ENCODE measurements around the gene FHIT.
"Not testable (repeated sequence)": the region's sequence is repeated elsewhere in the genome, so short reads cannot be mapped to it uniquely, and the experiment has no call there.

FHIT gene

DNA sequence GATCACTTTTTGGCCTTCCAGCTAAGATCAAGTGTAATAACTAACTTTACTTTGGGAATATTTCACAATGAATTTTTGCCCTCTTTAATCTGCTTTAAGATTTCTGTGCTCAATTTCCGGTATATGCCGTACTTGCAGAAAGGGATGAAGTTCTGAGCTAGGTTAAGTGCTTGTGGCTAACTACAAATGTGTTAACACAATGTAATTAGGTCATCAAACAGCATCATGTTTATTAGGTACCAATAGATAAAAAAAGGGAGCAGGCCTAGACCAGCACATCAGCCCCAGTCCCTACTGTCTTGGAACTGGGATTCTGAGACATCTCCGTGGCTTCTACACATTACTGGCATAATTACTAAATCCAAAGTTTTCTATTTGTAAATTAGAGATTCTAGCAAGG lies 1268.7 kb downstream of the FHIT start:
- no peak for DNase-seq (ENCODE audit: low read depth in 2 of 3, low spot score in 1 of 3)

DNA sequence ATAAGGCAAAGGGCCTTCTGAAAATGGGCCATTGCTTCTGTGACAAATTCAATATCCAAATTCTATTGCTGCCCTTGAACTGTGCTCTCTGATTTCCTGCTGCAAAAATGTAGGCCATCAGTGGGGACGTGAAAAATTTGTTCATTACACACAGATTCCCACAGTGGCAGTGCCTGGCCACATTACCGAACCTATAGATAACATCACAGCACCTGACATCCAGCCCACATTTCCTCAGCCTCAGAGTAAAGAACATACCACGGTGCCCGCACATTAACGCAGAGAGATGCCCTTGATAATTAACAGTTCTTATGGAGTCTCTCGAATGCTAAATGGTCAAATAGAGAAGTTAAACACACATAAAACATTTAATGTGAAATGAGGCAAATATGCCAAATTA lies 1269.9 kb downstream of the FHIT start:
- no peak for DNase-seq (ENCODE audit: low read depth in 2 of 3, low spot score in 1 of 3)

DNA sequence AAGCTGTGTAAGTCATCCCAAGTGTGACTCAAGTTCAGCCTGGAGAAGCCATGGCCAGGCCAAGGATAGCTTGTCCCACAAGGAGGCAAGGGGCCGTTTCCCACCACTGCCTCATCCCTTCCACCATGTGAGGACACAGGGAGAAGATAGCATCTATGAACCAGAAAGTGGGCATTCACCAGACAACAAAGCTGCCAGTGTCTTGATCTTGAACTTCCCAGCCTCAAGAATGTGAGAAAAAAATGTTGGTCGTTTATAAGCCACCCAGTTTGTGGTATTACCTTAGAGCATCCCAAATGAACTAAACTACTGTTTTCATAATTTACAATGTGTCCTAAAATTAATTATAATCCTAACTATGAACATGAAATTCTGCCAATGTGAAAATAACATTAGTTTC lies 1270.7 kb downstream of the FHIT start:
- no peak for DNase-seq (ENCODE audit: low read depth in 2 of 3, low spot score in 1 of 3)

DNA sequence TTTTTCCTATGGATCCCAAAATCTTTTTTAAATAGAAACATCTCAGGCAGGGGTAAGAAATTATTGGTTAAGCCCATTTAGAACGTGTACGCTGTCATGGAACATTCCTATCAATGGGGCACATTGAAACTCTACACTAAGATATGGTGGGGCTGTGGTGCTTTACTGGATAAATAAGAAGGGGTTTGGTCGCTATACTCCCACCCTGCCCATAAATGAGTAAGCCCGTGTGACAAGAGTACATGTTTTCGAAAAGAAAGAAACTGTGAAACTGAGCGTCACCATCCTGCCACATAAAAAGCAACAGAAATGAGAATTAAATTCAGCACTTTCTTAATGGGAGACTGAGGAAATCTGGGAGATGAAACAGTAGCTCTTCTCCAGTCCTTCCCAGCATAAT lies 1271.7 kb downstream of the FHIT start:
- peak in 2 of 3 donors; percentile 16 to 25 for DNase-seq (ENCODE audit: low read depth in 2 of 3, low spot score in 1 of 3)

DNA sequence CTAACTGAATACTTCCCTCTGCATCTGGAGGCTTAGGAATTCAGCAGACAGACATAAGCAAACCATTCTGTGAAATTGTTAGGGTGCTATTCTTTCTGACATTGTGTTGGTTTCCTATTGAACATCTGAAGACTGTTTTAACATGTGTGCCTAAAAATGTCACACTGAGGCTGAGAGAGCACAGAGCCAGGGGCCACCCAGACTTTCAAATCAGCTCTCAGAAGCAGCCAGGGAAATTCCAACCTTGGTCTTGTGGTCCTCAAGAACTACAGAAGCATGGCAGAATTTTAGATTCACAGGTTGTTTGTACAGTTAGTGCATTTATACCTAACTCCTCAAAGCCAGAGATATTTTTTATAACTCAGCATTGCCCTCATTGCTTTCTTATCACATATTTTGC lies 1272.3 kb downstream of the FHIT start:
- peak in 2 of 3 donors; percentile 17 to 18 for DNase-seq (ENCODE audit: low read depth in 2 of 3, low spot score in 1 of 3)

DNA sequence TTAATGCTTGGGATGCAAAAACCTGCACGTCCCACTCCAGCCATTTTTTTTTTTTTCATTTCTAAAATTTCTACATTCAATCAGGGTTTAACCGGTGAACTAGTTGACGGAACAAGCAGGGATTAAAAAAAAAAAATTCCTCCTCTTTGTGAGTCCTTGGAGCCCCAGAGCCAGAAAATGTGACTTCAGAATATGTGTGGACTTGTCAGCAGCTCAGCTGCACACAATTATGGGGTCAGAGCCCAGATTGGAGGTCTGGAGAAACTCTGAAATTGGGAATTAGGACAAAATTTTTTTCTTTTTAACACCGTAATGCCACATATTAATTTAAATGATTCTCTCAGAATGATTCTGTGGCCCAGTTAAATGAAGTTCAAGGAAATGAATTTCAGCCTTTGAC lies 1280.5 kb downstream of the FHIT start:
- no peak for DNase-seq (ENCODE audit: low read depth in 2 of 3, low spot score in 1 of 3)

DNA sequence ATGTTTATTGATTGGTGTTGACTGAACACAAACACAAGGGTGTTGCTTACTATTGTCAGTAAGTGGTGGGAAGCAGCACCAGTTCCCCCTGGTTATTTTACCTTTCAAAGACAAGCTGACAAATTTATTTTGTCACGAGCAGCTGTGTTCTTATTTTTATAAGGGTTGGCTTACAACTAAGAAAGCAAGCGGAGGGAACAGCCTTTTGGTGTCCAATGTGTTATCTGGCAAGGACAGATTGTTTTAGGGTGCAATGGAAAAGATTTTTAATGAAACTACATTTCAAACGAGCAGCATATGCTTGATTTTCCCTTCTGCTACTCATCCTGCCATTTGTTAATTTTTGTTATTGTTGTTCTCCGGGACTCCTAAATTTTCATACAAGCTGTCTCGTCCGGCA lies 1280.9 kb downstream of the FHIT start:
- DNase-seq (ENCODE audit: low read depth in 2 of 3, low spot score in 1 of 3) = no peak

DNA sequence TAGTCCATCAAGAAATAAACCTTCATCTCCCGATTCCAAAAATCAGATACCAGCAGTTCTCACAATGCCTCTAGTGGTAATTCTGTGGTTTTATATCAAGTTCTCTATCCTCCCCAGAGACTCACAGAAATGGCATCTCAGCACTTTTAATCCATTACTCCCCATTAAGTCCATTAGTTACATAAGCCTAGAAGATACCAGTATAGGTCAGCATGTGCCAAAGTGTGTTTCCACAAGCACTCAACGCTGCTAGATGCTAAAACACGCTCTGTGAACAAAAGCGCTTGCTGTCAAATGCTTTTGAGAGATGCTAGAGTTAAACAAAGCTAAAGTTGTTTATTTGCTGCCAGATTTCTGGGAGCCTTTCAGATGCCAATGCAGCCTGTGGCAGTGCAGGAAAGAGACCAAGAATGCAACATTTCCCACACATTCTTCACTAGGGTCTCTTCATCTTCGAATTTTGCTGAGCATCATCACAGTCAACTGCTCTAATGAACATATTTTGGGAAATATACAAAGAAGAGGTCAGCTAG lies 1282.7 kb downstream of the FHIT start:
- DNase-seq (ENCODE audit: low read depth in 2 of 3, low spot score in 1 of 3) = no peak

DNA sequence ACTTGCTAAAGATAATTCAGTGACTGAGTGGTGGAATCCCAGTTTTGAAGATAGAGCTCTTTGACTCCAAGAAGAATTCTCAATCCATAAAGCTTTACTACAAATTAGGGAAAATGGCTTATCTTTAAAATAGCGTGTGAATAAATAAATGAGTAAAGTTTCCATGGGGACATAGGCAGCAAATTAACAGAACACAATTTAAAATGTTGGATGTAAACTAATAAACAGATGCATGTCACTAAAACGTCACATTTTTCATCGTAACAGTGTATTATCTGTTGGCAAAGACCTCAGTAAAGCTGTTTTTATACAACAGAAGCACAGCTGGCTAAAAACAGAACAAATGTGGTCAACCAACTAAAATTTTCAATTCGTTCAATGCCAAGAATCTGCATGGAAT lies 1287.6 kb downstream of the FHIT start:
- no peak for DNase-seq (ENCODE audit: low read depth in 2 of 3, low spot score in 1 of 3)

DNA sequence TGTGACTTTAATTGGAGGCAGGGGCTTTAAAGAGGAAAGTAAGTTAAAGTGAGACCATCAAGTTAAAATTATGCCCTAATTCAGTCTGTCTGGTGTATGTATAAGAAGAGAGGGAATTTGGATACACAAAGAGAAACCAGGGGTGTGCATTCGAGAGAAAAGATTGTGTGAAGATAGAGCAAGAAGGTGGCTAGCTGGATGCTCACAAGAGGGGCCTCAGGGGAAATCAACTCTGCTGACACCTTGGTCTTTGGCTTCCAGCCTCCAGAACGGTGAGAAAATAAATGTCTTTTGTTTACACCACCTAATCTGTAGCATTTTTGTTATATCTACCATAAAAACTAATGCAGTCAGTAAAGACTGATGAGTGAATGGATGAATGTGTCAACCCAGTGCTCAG lies 1294.1 kb downstream of the FHIT start:
- no peak for DNase-seq (ENCODE audit: low read depth in 2 of 3, low spot score in 1 of 3)

DNA sequence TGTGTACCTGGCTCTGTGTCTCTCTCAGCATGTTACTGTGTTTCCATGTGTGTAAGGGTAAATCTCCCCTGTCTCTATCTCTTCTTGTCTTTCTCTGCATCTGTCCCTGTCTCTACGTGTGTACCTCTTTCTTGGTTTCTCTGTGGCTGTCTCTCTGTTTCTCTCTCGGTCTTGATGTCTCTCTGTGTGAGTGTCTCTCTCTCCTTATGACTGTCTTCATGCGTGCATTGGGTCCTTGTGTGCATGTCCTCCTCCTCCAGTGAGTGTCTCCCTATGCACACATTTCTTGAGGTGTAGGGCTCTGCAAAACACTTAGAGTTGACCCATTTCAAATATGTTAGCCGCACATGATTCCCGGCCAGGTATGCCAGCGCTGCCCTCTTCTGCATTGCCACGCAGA lies 1298.1 kb downstream of the FHIT start:
- DNase-seq (ENCODE audit: low read depth in 2 of 3, low spot score in 1 of 3) = no peak

DNA sequence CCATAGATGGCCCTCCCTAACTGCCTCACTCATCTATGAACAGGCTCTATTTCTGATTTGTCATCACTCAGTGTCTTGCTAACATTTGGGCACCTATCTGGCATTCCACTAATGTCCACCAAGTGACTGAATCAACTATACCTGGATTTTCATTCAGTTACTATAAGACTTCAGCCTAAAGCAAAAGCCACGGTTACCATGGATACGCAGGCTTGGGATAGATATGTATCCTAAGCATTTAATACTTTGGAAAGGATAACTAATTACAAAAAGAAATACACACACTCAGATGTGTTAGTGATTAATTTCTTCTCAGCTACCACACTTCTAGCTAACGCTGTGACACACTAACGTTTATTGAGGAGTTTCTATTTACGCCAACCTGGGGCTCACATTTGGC lies 1301.9 kb downstream of the FHIT start:
- DNase-seq (ENCODE audit: low read depth in 2 of 3, low spot score in 1 of 3) = no peak

DNA sequence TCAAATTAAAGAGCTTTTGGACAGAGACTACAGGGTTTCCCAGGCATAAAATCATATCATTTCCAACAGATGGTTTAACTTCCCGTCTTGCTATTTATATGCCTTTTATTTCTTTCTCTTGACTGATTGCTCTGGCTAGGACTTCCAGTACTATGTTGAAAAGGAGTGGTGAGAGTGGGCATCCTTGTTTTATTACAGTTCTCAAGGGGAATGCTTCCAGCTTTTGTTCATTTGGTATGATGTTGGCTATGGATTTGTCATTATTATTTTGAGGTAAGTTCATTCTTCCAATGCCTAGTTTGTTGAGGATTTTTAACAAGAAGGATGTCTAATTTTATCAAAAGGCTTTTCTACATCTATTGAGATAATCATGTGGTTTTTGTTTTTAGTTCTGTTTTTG lies 1304.9 kb downstream of the FHIT start:
- DNase-seq (ENCODE audit: low read depth in 2 of 3, low spot score in 1 of 3) = no peak

DNA sequence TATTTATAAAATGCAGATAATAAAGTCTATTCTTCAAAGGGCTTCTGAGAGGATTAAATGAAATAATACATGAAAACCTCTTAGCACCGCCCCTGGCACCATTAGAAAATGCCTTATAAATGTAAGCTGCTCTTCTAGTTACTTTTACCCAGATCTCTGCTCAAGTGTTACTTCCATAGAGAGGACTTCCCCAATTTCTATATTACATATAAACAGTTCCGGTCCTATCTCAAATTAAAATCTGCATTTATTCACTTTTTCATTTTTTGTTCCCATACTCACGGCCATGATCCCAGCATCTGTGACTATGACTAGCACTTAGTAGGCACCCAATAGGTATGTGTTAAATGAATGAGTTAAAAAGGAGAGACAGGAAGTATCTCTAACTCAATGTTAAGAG lies 1310.5 kb downstream of the FHIT start:
- no peak for DNase-seq (ENCODE audit: low read depth in 2 of 3, low spot score in 1 of 3)

DNA sequence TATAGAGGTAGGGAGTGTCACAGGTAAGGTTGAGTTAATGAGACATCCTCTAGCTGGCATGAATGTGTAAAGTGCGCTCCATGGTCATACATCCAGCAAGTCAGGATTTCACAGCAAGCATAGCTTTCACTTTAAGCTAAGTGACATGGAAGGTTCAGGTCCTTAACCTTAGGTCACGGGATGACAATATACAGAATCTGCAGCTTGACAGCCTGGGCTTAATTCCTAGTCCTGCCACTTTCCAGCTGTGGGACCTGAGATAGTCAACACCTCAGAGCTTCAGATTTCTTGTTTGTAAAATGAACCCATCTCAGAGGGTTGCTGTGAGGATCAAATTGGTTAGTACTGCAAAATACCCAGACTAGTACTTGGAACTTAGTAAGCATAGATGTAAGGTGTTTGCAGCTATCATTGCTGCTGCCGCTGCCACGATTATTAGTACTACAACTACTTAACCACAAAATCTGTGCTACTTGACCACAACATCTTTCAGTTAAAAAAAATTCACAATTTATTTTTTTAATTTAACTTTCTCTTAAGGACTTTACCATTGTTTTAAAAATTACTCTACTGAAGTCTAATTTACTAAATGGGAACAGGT lies 1311.3 kb downstream of the FHIT start:
- DNase-seq (ENCODE audit: low read depth in 2 of 3, low spot score in 1 of 3) = no peak

DNA sequence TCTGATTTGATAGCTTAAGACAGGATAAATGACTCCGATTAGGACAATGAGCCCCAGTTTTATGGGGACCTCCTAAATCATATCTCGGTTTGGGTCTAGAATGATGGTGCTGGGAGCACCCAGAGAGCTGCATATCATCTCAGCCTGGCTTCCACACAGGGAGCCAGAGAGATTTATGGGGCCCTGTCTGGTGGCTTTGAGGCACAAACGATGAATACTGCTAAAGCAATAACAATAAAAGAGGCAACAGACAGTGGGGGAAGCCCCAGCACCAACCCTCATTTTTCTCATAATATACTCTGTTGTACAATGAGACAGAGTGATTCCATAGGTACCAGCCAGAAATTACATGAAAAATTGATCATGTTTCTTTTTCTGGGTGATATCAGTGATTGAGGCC lies 1312.4 kb downstream of the FHIT start:
- no peak for DNase-seq (ENCODE audit: low read depth in 2 of 3, low spot score in 1 of 3)

DNA sequence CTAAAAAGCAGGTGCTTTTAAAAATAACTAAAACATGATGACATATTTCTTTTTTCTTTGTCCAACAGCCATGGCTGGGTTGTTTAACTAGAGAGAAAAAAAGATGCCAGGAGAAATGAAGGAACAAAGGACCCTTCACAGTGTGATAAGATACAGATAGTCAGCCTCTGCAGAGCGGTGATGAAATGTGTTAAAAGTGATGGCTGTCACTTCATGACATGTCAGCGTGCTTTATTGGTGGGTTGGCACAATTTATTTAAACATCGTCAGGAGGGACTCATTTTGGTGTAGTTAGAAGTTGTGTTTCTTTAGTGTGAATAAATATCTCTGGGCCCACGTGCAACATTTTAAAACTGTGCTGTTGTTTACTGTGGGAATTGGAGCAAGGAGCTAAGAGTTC lies 1314.1 kb downstream of the FHIT start:
- DNase-seq (ENCODE audit: low read depth in 2 of 3, low spot score in 1 of 3) = no peak

DNA sequence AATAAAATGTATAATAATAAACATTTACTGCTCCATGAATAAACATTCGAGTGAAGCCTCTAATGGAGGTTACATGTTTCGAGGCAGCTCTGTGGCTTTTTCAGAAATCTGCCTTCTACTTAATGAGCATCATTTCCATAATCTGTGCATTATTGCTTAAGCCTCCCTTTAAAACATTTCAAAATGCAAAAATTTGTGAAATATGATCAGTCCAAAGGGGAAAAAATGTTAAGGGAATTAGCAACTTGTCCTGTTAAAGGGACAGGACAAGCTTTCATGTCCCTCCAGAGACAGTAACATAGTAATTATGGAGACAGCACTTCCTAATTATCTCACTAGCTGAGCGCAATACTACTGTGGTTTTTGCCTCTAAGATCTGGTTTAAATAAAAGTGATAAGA lies 1314.8 kb downstream of the FHIT start:
- DNase-seq (ENCODE audit: low read depth in 2 of 3, low spot score in 1 of 3) = no peak

DNA sequence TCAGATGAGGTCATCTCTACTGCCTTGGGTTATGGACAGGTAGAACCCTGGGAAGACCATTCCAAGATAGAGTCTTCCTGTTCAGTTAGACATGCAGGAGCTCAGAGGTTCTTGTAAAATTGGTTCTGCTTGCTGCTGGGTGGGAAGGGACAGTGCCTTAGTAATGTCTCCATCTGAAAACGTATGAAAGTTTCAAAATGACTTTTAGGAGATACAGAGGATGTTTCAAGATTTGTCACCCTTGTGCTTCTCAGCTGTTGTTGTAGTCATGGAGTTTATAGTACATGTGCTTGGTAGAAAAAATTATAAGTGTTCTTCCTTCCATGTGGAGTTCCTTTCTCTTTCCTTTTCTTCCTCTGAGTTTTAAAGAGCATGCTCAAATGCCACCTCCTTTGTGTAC lies 1316.2 kb downstream of the FHIT start:
- DNase-seq (ENCODE audit: low read depth in 2 of 3, low spot score in 1 of 3) = no peak

DNA sequence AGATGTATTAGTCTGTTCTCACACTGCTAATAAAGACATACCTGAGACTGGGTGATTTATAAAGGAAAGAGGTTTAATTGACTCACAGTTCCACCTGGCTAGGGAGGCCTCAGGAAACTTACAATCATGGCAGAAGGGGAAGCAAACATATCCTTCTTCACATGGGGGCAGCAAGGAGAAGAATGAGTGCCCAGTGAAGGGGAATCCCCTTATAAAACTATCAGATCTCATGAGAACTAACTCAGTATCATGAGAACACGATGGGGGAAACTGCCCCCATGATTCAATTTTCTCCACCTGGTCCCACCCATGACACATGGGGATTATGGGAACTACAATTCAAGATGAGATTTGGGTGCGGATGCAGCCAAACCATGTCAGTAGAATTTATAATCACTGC lies 1316.7 kb downstream of the FHIT start:
- not testable (repeated sequence) for DNase-seq (ENCODE audit: low read depth in 2 of 3, low spot score in 1 of 3)

DNA sequence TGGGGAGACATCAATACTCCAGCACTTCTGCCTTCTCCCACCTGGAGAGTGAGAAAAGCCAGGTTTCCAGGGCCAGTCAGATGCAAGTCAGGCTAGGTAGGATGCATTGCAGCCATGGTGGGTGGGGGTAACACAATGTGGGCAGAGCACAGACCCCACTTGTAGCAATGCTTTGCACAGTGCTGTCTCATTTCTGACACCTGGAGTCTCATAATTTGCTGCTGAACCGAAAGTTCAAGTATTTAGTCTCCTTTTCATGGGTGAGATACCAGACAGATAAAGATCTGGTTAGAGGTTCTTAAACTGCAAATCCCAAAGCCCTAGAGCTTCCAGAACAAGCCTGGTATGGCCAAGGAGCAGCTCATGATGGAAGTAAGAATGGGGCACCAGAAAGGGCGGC lies 1321.1 kb downstream of the FHIT start:
- DNase-seq (ENCODE audit: low read depth in 2 of 3, low spot score in 1 of 3) = no peak

DNA sequence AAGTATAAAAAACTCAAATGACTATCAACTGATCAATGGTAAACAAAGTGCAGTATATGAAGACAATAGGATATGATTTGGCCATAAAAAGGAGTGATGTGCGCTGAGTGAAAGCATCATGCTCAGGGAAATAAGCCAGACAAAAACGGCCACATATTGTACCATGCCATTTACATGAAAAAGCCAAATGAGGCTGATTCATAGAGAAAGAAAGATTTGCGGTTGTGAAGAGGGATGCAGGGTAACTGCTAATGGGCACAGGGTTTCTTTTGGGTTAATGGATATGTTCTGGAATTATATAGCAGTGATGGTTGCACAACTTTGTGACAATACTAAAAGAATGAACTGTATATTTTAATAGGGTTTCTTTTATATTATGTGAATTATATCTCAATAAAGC lies 1324.2 kb downstream of the FHIT start:
- DNase-seq (ENCODE audit: low read depth in 2 of 3, low spot score in 1 of 3) = no peak

DNA sequence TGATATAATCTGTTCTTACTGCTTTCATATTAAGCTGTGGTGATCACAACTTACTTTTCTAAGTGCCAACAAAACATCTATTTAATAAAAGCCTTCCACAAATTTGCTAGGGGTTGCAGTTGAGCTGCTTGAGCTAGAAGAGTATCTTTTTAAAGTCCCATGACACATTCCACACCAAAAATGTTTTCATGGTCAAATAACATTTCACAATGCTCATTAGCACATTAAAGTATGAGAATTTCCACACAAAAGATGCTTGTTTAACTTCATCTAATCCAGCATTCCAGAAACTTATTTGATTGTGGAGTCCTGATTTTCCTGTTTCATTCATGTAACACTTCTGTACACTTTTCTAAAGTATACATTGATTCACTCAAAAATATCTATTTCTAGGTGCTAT lies 1325.3 kb downstream of the FHIT start:
- DNase-seq (ENCODE audit: low read depth in 2 of 3, low spot score in 1 of 3) = no peak

DNA sequence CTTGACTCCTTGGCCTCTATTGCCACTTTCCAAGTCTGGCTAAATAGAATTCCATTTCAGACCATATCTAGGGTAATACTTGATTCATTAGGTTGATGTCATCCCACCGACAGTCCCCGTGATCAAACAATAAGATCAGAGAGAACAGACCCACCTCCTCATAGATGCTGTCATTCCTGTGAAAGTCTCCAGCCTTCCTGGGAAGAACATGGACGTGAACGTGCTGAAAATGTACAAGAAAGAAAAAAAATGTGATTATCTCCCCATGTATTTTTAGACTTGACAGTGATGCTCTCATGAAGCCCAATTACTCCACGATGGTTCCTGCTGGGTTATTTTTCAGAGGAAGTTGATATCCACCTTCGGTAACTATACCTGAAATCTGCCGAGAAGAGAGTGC lies 1329.1 kb downstream of the FHIT start:
- no peak for DNase-seq (ENCODE audit: low read depth in 2 of 3, low spot score in 1 of 3)

Measured in stimulated activated CD4-positive, alpha-beta T cell treated with anti-CD3 and anti-CD28 coated beads, Interleukin-12 subunit alpha, Interleukin-12 subunit beta, amount 100 ng/mL, for 48 hours (primary cell).